ENCODE data around the gene ADRA2B.
A peak's percentile ranks its signal among the peaks of the same experiment; 100 is the strongest.

Gene ADRA2B

DNA sequence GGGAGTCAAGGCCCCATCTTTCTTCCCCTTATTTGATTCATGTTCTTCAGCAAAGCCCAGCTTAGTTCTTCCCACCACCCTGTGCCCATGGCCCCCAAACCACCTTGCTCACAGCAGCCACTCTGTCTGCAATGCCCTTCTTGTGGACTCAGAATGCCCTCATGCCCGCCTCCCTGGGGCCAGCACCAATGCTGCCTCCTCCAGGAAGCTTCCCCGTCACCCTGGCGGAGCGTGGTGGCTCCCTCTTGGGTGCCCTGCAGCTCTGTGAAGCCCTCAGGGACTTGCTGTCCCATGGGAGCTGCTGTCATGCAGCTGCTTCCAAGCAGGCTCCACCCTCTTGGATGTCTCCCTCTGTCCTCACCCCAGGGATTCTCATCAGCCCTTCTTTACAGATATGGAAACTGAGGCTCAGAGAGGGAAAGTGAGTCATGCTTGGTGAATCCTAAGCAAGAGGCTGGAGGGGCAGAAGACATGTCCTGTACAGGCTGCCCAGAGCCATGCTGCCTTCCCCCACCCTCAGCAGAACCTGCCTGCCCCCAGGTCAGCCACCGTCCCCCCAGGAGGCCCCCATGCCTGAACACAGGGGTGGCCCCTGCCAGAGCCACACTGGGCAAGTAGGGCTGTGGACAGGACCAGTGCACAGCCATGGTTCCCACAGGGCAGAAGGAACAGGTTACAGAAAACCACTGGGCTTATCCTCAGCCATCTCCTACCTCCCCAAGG lies 40.7 kb upstream of the ADRA2B start:
- Histone ChIP-seq H3K9me3 (ENCODE audit: control insufficient read depth in 2 of 2, low read length in 2 of 2) (no peaks in the 10 kb centered on the region), H3K27me3 (ENCODE audit: control insufficient read depth in 2 of 2, insufficient read depth in 2 of 2, low read length in 2 of 2) (no peaks in the 10 kb centered on the region), H3K4me3 (ENCODE audit: low read length in 2 of 2) (no peak overlapping the region), H3K9ac (ENCODE audit: low read depth in 1 of 2, low read length in 2 of 2) (peak overlapping the region in 1 of 2 donors; percentile 14), H3K36me3 (ENCODE audit: control insufficient read depth in 2 of 2, insufficient read depth in 2 of 2, low read length in 2 of 2) (no peaks in the 10 kb centered on the region), H3K27ac (ENCODE audit: low read depth in 2 of 2, low read length in 2 of 2) (no peak overlapping the region), H3K4me1 (ENCODE audit: control insufficient read depth in 2 of 2, insufficient read depth in 2 of 2, low read length in 2 of 2) (peaks cover 4 to 11% of the 10 kb centered on the region in 2 donors)

- H3K9me3 ChIP-seq (ENCODE audit: control insufficient read depth in 2 of 2, low read length in 2 of 2), result no peaks in the 10 kb centered on the region
- H3K27me3 ChIP-seq (ENCODE audit: control insufficient read depth in 2 of 2, insufficient read depth in 2 of 2, low read length in 2 of 2), result no peaks in the 10 kb centered on the region
- no peak overlapping the region for H3K9ac ChIP-seq (ENCODE audit: low read depth in 1 of 2, low read length in 2 of 2)
- H3K4me3 ChIP-seq (ENCODE audit: low read length in 2 of 2), result no peak overlapping the region
- H3K36me3 ChIP-seq (ENCODE audit: control insufficient read depth in 2 of 2, insufficient read depth in 2 of 2, low read length in 2 of 2), result no peaks in the 10 kb centered on the region
- H3K4me1 ChIP-seq (ENCODE audit: control insufficient read depth in 2 of 2, insufficient read depth in 2 of 2, low read length in 2 of 2), result peaks cover 0 to 6% of the 10 kb centered on the region in 2 donors
- H3K27ac ChIP-seq (ENCODE audit: low read depth in 2 of 2, low read length in 2 of 2), result no peak overlapping the region
These were observed 39.8 kb upstream of the ADRA2B start for GRCh38 chr2:96156011-96156820.

DNA sequence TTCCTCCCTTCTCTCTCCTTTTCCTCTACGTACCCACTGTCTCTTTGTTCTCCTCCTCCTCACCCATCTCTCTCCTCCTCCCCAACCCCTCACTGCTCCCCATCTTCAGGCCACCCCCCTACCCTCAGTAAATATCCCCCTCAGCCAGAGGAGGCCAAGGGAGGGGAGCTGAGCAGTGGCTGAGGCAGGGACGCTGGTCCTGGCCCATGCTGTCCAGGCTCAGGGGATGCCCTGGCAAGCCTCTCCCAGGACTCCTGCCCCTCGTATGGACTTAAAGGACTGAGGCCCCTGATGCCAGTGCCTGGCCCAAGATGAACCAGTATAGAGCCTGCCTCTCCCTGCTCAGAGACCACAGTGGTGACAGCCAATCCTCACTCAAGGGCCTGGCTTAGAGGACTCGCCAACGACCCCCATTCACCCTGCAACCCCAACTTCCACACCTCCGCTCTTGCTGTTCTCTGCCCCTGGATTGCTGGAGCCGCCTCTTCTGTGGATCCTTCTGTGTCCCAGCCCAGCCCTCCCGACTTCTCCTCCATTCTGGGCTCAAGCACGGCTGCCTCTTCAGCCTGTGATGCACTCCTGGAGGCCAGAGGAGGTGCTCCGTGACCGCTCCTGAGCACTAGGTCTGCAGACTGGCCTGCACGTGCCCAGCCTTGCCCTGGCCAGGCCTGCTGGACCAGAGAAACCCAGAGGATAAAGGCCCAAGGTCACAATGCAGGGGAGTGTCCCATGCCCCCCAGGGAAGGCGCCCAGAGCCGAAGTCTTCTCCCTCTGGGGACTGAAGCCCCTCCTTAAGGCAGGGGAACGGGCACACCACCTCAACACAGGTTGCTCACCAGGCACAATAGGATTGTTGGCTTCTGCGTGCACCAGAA lies 38.4 kb upstream of the ADRA2B start:
- H3K27me3 ChIP-seq (ENCODE audit: control insufficient read depth in 2 of 2, insufficient read depth in 2 of 2, low read length in 2 of 2), result no peaks in the 10 kb centered on the region
- H3K9me3 ChIP-seq (ENCODE audit: control insufficient read depth in 2 of 2, low read length in 2 of 2), result no peaks in the 10 kb centered on the region
- no peak overlapping the region for H3K4me3 ChIP-seq (ENCODE audit: low read length in 2 of 2)
- no peak overlapping the region for H3K27ac ChIP-seq (ENCODE audit: low read depth in 2 of 2, low read length in 2 of 2)
- no peaks in the 10 kb centered on the region for H3K36me3 ChIP-seq (ENCODE audit: control insufficient read depth in 2 of 2, insufficient read depth in 2 of 2, low read length in 2 of 2)
- H3K9ac ChIP-seq (ENCODE audit: low read depth in 1 of 2, low read length in 2 of 2), result no peak overlapping the region
- H3K4me1 ChIP-seq (ENCODE audit: control insufficient read depth in 2 of 2, insufficient read depth in 2 of 2, low read length in 2 of 2), result peaks cover 0 to 6% of the 10 kb centered on the region in 2 donors

GRCh38 chr2:96153991-96154431 lies 37.6 kb upstream of the ADRA2B start:
- Histone ChIP-seq H3K27me3 (ENCODE audit: control insufficient read depth in 2 of 2, insufficient read depth in 2 of 2, low read length in 2 of 2) (no peaks in the 10 kb centered on the region), H3K9me3 (ENCODE audit: control insufficient read depth in 2 of 2, low read length in 2 of 2) (no peaks in the 10 kb centered on the region), H3K9ac (ENCODE audit: low read depth in 1 of 2, low read length in 2 of 2) (no peak overlapping the region), H3K36me3 (ENCODE audit: control insufficient read depth in 2 of 2, insufficient read depth in 2 of 2, low read length in 2 of 2) (no peaks in the 10 kb centered on the region), H3K4me3 (ENCODE audit: low read length in 2 of 2) (no peak overlapping the region), H3K27ac (ENCODE audit: low read depth in 2 of 2, low read length in 2 of 2) (no peak overlapping the region), H3K4me1 (ENCODE audit: control insufficient read depth in 2 of 2, insufficient read depth in 2 of 2, low read length in 2 of 2) (peaks cover 0 to 6% of the 10 kb centered on the region in 2 donors)

DNA sequence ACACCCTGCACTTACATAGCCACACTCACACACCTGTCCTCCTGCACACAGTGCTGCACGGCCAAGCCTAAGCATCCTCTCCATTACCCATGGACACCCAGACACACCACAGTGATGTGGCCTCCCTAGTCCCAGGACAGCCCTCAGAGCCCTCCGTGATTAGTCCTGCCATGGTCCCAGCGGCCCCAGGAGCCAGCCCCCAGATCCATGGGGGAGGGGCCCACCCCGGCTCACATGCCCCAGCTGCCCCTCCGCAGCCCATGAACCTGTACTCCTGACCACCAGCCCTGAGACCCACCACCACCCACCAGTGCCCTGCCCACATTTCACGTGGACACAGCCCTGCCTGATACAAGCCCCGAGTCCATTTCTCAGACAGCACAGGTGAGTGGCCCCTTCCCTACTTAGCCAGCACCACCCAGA lies 36.9 kb upstream of the ADRA2B start:
- Histone ChIP-seq H3K27ac (ENCODE audit: low read depth in 2 of 2, low read length in 2 of 2) (no peak overlapping the region), H3K4me1 (ENCODE audit: control insufficient read depth in 2 of 2, insufficient read depth in 2 of 2, low read length in 2 of 2) (peaks cover 3 to 6% of the 10 kb centered on the region in 2 donors), H3K9me3 (ENCODE audit: control insufficient read depth in 2 of 2, low read length in 2 of 2) (no peaks in the 10 kb centered on the region)

GRCh38 chr2:96152304-96153161 lies 36.2 kb upstream of the ADRA2B start:
- H3K4me3 ChIP-seq (ENCODE audit: low read length in 2 of 2), result no peak overlapping the region
- peaks cover 3 to 10% of the 10 kb centered on the region in 2 donors for H3K4me1 ChIP-seq (ENCODE audit: control insufficient read depth in 2 of 2, insufficient read depth in 2 of 2, low read length in 2 of 2)
- no peaks in the 10 kb centered on the region for H3K27me3 ChIP-seq (ENCODE audit: control insufficient read depth in 2 of 2, insufficient read depth in 2 of 2, low read length in 2 of 2)
- H3K9ac ChIP-seq (ENCODE audit: low read depth in 1 of 2, low read length in 2 of 2), result no peak overlapping the region
- no peak overlapping the region for H3K27ac ChIP-seq (ENCODE audit: low read depth in 2 of 2, low read length in 2 of 2)
- H3K36me3 ChIP-seq (ENCODE audit: control insufficient read depth in 2 of 2, insufficient read depth in 2 of 2, low read length in 2 of 2), result no peaks in the 10 kb centered on the region
- H3K9me3 ChIP-seq (ENCODE audit: control insufficient read depth in 2 of 2, low read length in 2 of 2), result no peaks in the 10 kb centered on the region

More for the DNA sequence above, 36.9 kb upstream of the ADRA2B start:
- Histone ChIP-seq H3K36me3 (ENCODE audit: control insufficient read depth in 2 of 2, insufficient read depth in 2 of 2, low read length in 2 of 2) (no peaks in the 10 kb centered on the region), H3K27me3 (ENCODE audit: control insufficient read depth in 2 of 2, insufficient read depth in 2 of 2, low read length in 2 of 2) (no peaks in the 10 kb centered on the region), H3K4me3 (ENCODE audit: low read length in 2 of 2) (no peak overlapping the region), H3K9ac (ENCODE audit: low read depth in 1 of 2, low read length in 2 of 2) (no peak overlapping the region)

DNA sequence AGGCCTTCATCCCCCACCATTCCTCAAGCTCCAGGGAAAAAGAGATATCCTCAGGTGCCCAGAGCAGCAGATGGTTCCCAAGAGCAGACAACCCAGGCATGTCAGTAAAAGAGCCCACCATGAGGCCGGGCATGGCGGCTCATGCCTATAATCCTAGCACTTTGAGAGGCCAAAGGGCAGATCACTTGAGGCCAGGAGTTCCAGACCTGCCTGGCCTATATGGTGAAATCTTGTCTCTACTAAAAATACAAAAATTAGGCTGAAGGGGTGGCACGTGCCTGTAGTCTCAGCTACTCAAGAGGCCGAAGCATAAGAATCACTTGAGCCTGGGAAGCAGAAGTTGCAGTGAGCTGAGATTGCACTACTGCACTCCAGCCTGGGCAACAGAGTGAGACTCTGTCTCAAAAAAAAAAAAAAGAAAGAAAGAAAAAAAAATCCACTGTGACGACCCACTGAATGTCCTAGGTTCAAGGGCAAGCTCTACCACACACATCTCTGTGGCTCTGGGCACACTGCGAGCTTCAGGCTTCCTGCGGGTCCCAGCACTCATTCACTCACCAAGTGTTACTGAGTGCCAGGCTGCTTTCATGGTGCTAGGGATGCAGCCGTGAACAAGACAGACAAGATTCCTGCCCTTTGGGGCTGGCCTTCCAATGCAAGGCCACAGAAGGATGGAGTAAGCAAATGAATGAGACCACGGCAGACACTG lies 35.4 kb upstream of the ADRA2B start:
- Histone ChIP-seq H3K27ac (ENCODE audit: low read depth in 2 of 2, low read length in 2 of 2) (no peak overlapping the region), H3K4me1 (ENCODE audit: control insufficient read depth in 2 of 2, insufficient read depth in 2 of 2, low read length in 2 of 2) (peaks cover 3 to 8% of the 10 kb centered on the region in 2 donors), H3K27me3 (ENCODE audit: control insufficient read depth in 2 of 2, insufficient read depth in 2 of 2, low read length in 2 of 2) (no peaks in the 10 kb centered on the region), H3K9ac (ENCODE audit: low read depth in 1 of 2, low read length in 2 of 2) (no peak overlapping the region), H3K9me3 (ENCODE audit: control insufficient read depth in 2 of 2, low read length in 2 of 2) (no peaks in the 10 kb centered on the region), H3K36me3 (ENCODE audit: control insufficient read depth in 2 of 2, insufficient read depth in 2 of 2, low read length in 2 of 2) (no peaks in the 10 kb centered on the region), H3K4me3 (ENCODE audit: low read length in 2 of 2) (no peak overlapping the region)

- H3K27ac ChIP-seq (ENCODE audit: low read depth in 2 of 2, low read length in 2 of 2), result no peak overlapping the region
- no peak overlapping the region for H3K9ac ChIP-seq (ENCODE audit: low read depth in 1 of 2, low read length in 2 of 2)
- peaks cover 7 to 11% of the 10 kb centered on the region in 2 donors for H3K4me1 ChIP-seq (ENCODE audit: control insufficient read depth in 2 of 2, insufficient read depth in 2 of 2, low read length in 2 of 2)
- H3K4me3 ChIP-seq (ENCODE audit: low read length in 2 of 2), result no peak overlapping the region
- no peaks in the 10 kb centered on the region for H3K27me3 ChIP-seq (ENCODE audit: control insufficient read depth in 2 of 2, insufficient read depth in 2 of 2, low read length in 2 of 2)
- no peaks in the 10 kb centered on the region for H3K36me3 ChIP-seq (ENCODE audit: control insufficient read depth in 2 of 2, insufficient read depth in 2 of 2, low read length in 2 of 2)
- H3K9me3 ChIP-seq (ENCODE audit: control insufficient read depth in 2 of 2, low read length in 2 of 2), result no peaks in the 10 kb centered on the region
These were observed 34.6 kb upstream of the ADRA2B start for GRCh38 chr2:96150791-96151594.

Measured in mucosa of rectum (tissue), 2 donors.